ACC112 (cell line): ENCODE results near the gene LTBP2.

Experiments used
- H2AFZ ChIP-seq: fragments of 200-600 bp; sonication (generic); one replicate; pipeline ENCODE4 v1.6.0; 2017; ENCODE audit warnings: antibody characterized with exemption, low read length; ENCODE audit not compliant: unreplicated experiment
- H3K27ac ChIP-seq: fragments of 200-600 bp; sonication (generic); 2 replicates; pipeline ENCODE4 v1.5.1; 2014; ENCODE audit warnings: low read depth, mild to moderate bottlenecking, antibody characterized with exemption, low read length, moderate library complexity
- H3K27me3 ChIP-seq: fragments of 200-600 bp; sonication (generic); 2 replicates; pipeline ENCODE4 v1.6.1; 2014; ENCODE audit warnings: mild to moderate bottlenecking, antibody characterized with exemption, low read length, moderate library complexity, mixed read lengths; ENCODE audit not compliant: insufficient read depth
- H3K36me3 ChIP-seq: fragments of 200-600 bp; sonication (generic); 2 replicates; pipeline ENCODE4 v1.6.1; 2016; ENCODE audit warnings: mild to moderate bottlenecking, antibody characterized with exemption, low read length, moderate library complexity, mixed read lengths; ENCODE audit not compliant: insufficient read depth
- H3K4me1 ChIP-seq: fragments of 200-600 bp; sonication (generic); one replicate; pipeline ENCODE4 v1.6.1; 2016; ENCODE audit warnings: low read length, mixed read lengths; ENCODE audit not compliant: insufficient read depth, unreplicated experiment, control insufficient read depth
- H3K4me3 ChIP-seq: fragments of 200-600 bp; sonication (generic); 2 replicates; pipeline ENCODE4 v1.5.1; 2014; ENCODE audit warnings: mild to moderate bottlenecking, low read depth, low read length
- H3K79me2 ChIP-seq: fragments of 200-600 bp; sonication (generic); one replicate; pipeline ENCODE4 v1.6.0; 2016; ENCODE audit warnings: low read length; ENCODE audit not compliant: control insufficient read depth, unreplicated experiment, insufficient read depth

Gene LTBP2

GRCh38 chr14:74611650-74612349, at the start of gene LTBP2:
Gene LTBP2 (minus strand): TSS chr14:74612237. CDS start chr14:74611944, 293 bp downstream.
- Histone ChIP-seq H3K79me2 (peaks cover 40% of the 10 kb centered on the region), H3K4me1 (peaks cover 51% of the 10 kb centered on the region), H2AFZ (peak within 1 kb of the TSS; percentile 87), H3K27ac (no peak within 1 kb of the TSS), H3K27me3 (no peaks in the 10 kb centered on the region), H3K4me3 (peak within 1 kb of the TSS; percentile 84), H3K36me3 (no peaks in the 10 kb centered on the region)

- Histone ChIP-seq H3K27ac (peak overlapping the region; percentile 74; the same call in 1 of the 2 replicates), H3K79me2 (no peaks in the 10 kb centered on the region), H2AFZ (no peak overlapping the region), H3K27me3 (no peaks in the 10 kb centered on the region), H3K4me1 (peaks cover 49% of the 10 kb centered on the region), H3K36me3 (0 out of 2 replicates have a peak, but pooled peaks cover 7% of the 10 kb centered on the region), H3K4me3 (no peak overlapping the region)
Measured at GRCh38 chr14:74660863-74661262, 48.8 kb upstream of the LTBP2 start.

- H3K4me1 ChIP-seq, result peaks cover 56% of the 10 kb centered on the region
- no peak overlapping the region for H2AFZ ChIP-seq
- no peaks in the 10 kb centered on the region for H3K27me3 ChIP-seq
- H3K4me3 ChIP-seq, result no peak overlapping the region
- H3K36me3 ChIP-seq, result 0 out of 2 replicates have a peak, but pooled peaks cover 7% of the 10 kb centered on the region
- peak overlapping the region; percentile 74 for H3K27ac ChIP-seq
- H3K79me2 ChIP-seq, result no peaks in the 10 kb centered on the region
Measured at GRCh38 chr14:74660167-74660566, 48.1 kb upstream of the LTBP2 start.

GRCh38 chr14:74658535-74659131, 46.6 kb upstream of the LTBP2 start:
- H3K27me3 ChIP-seq, result no peaks in the 10 kb centered on the region
- no peak overlapping the region for H3K4me3 ChIP-seq
- no peaks in the 10 kb centered on the region for H3K79me2 ChIP-seq
- H3K4me1 ChIP-seq, result peaks cover 64% of the 10 kb centered on the region
- H3K27ac ChIP-seq, result peak overlapping the region; percentile 74
- H2AFZ ChIP-seq, result no peak overlapping the region
- H3K36me3 ChIP-seq, result 0 out of 2 replicates have a peak, but pooled peaks cover 7% of the 10 kb centered on the region

- Histone ChIP-seq H3K4me3 (no peak overlapping the region), H3K27ac (peak overlapping the region; percentile 71), H2AFZ (no peak overlapping the region)
Measured at GRCh38 chr14:74656964-74657363, 44.9 kb upstream of the LTBP2 start.

GRCh38 chr14:74655599-74656395, 43.8 kb upstream of the LTBP2 start:
- peaks cover 64% of the 10 kb centered on the region for H3K4me1 ChIP-seq

More at GRCh38 chr14:74656964-74657363, 44.9 kb upstream of the LTBP2 start:
- Histone ChIP-seq H3K27me3 (no peaks in the 10 kb centered on the region), H3K4me1 (peaks cover 64% of the 10 kb centered on the region), H3K79me2 (no peaks in the 10 kb centered on the region), H3K36me3 (0 out of 2 replicates have a peak, but pooled peaks cover 7% of the 10 kb centered on the region)

GRCh38 chr14:74654931-74655330, 42.9 kb upstream of the LTBP2 start:
- peaks cover 63% of the 10 kb centered on the region for H3K4me1 ChIP-seq
- H3K79me2 ChIP-seq, result no peaks in the 10 kb centered on the region
- H3K27me3 ChIP-seq, result no peaks in the 10 kb centered on the region
- H2AFZ ChIP-seq, result no peak overlapping the region
- H3K36me3 ChIP-seq, result 0 out of 2 replicates have a peak, but pooled peaks cover 7% of the 10 kb centered on the region
- H3K27ac ChIP-seq, result peak overlapping the region; percentile 71
- H3K4me3 ChIP-seq, result no peak overlapping the region

More at GRCh38 chr14:74655599-74656395, 43.8 kb upstream of the LTBP2 start:
- H3K79me2 ChIP-seq, result no peaks in the 10 kb centered on the region
- peak overlapping the region; percentile 71 for H3K27ac ChIP-seq
- H3K4me3 ChIP-seq, result 0 out of 2 replicates have a peak overlapping the region, but pooled peaks have one; percentile 9
- H2AFZ ChIP-seq, result no peak overlapping the region
- H3K36me3 ChIP-seq, result 0 out of 2 replicates have a peak, but pooled peaks cover 7% of the 10 kb centered on the region
- H3K27me3 ChIP-seq, result no peaks in the 10 kb centered on the region

- peaks cover 58% of the 10 kb centered on the region for H3K4me1 ChIP-seq
- H2AFZ ChIP-seq, result no peak overlapping the region
- H3K27ac ChIP-seq, result no peak overlapping the region
Measured at GRCh38 chr14:74653386-74654138, 41.5 kb upstream of the LTBP2 start.

GRCh38 chr14:74652541-74652940, 40.5 kb upstream of the LTBP2 start:
- H3K36me3 ChIP-seq, result no peaks in the 10 kb centered on the region
- H3K4me1 ChIP-seq, result peaks cover 55% of the 10 kb centered on the region
- no peak overlapping the region for H2AFZ ChIP-seq
- H3K27ac ChIP-seq, result no peak overlapping the region
- no peaks in the 10 kb centered on the region for H3K79me2 ChIP-seq
- H3K4me3 ChIP-seq, result no peak overlapping the region
- no peaks in the 10 kb centered on the region for H3K27me3 ChIP-seq

More at GRCh38 chr14:74653386-74654138, 41.5 kb upstream of the LTBP2 start:
- H3K36me3 ChIP-seq, result 0 out of 2 replicates have a peak, but pooled peaks cover 7% of the 10 kb centered on the region
- H3K27me3 ChIP-seq, result no peaks in the 10 kb centered on the region
- H3K4me3 ChIP-seq, result no peak overlapping the region
- H3K79me2 ChIP-seq, result no peaks in the 10 kb centered on the region
